Lung (tissue), 12 donors: ENCODE data around the gene IL27RA. TPM values are rescaled to one million over a fixed set of nuclear protein-coding genes. Genes with fewer than 3 reads are reported as not detected.

Experiments used
- ATAC-seq: fragments of 200-7000 bp; cut with Tn5 transposase; one replicate; pipeline ENCODE4 v1.9.1; 2020; ENCODE audit warnings: moderate number of reproducible peaks; ENCODE audit not compliant: insufficient read depth, low FRiP score
- DNase-seq, 3 donors: peaks; one replicate each; pipeline ENCODE4 v3.0.0-alpha.2; 2013 to 2017
- H3K27ac ChIP-seq, 2 donors: one replicate each; pipeline ENCODE4 v1.5.1; 2013; ENCODE audit warnings: mild to moderate bottlenecking in 2 of 2, moderate library complexity in 2 of 2, control low read depth in 1 of 2, inconsistent platforms in 1 of 2, low read depth in 1 of 2, low read length in 1 of 2
- H3K27me3 ChIP-seq, 3 donors: one replicate each; pipeline ENCODE4 v1.5.1; 2013; ENCODE audit warnings: low read length in 2 of 3; ENCODE audit not compliant: control insufficient read depth in 3 of 3, insufficient read depth in 3 of 3
- H3K36me3 ChIP-seq, 4 donors: one replicate each; pipeline ENCODE4 v1.5.1; 2013; ENCODE audit warnings: low read length in 4 of 4, mild to moderate bottlenecking in 1 of 4, moderate library complexity in 1 of 4; ENCODE audit not compliant: control insufficient read depth in 4 of 4, insufficient read depth in 4 of 4
- H3K4me1 ChIP-seq, 5 donors: one replicate each; pipeline ENCODE4 v1.5.1; 2013; ENCODE audit warnings: low read length in 5 of 5, mild to moderate bottlenecking in 2 of 5, moderate library complexity in 1 of 5; ENCODE audit not compliant: control insufficient read depth in 5 of 5, insufficient read depth in 5 of 5
- H3K4me3 ChIP-seq: one replicate; pipeline ENCODE4 v1.5.1; 2013; ENCODE audit warnings: mild to moderate bottlenecking, control low read depth, moderate library complexity
- H3K9ac ChIP-seq, 2 donors: one replicate each; pipeline ENCODE4 v1.5.1; 2013; ENCODE audit warnings: low read length in 2 of 2, control low read depth in 1 of 2; ENCODE audit not compliant: insufficient read depth in 1 of 2
- H3K9me3 ChIP-seq, 4 donors: one replicate each; pipeline ENCODE4 v1.5.1; 2013; ENCODE audit warnings: low read length in 3 of 4, mild to moderate bottlenecking in 1 of 4, moderate library complexity in 1 of 4; ENCODE audit not compliant: control insufficient read depth in 4 of 4, insufficient read depth in 3 of 4
- WGBS, 2 donors: extraction: QIAGEN DNeasy Blood & Tissue Kit; methylation state at CpG; one replicate each; pipeline ENCODE4 v1.1.7; 2013; 5-methylcytosine and 5-hydroxymethylcytosine counted together
- polyA plus RNA-seq, 2 donors: library from polyadenylated mRNA; stranded (reverse); fragments of 200-250 nt; gene quantifications; one replicate each; pipeline ENCODE4 v1.2.1, GENCODE V29; 2013
- total RNA-seq, 2 donors: library from RNA; depleted of rRNA in 1 of 2; stranded (reverse); fragments of >200 nt in 1 of 2; gene quantifications; one replicate each; pipeline ENCODE4 v1.2.1, GENCODE V29; 2014 to 2021
- TF ChIP-seq, protein P1 (sequence below): IDR thresholded peaks from 2 replicates; pipeline ENCODE4 v1.5.1; 2012; ENCODE audit warnings: mild to moderate bottlenecking; ENCODE audit errors: control extremely low read depth, extremely low read depth
- donor health status: control.
- donor health status: control.
- donor health status: Bipolar disorder and iron deficiency.
- donor health status: healthy.
- donor health status: DM: yes; HTN: yes; CAD: no.

Gene IL27RA
- total and polyA plus RNA-seq, 4 donors = 7.0 to 22.7 (median 15.0) TPM

- 27 to 74% methylated on average over 2 of the region's 2 CpGs for WGBS, 2 donors
- DNase-seq = peak in 2 of 3 donors; percentile 16 to 38
- Histone ChIP-seq H3K4me1 (peaks cover 0 to 26% (median 6%) of the 10 kb centered on the region in 5 donors), H3K27ac (peak overlapping the region in 1 of 2 donors; percentile 39), H3K9me3 (no peaks in the 10 kb centered on the region), H3K36me3 (no peaks in the 10 kb centered on the region), H3K4me3 (no peak overlapping the region), H3K9ac (no peak overlapping the region), H3K27me3 (no peaks in the 10 kb centered on the region)
- TF ChIP-seq, protein P1, sequence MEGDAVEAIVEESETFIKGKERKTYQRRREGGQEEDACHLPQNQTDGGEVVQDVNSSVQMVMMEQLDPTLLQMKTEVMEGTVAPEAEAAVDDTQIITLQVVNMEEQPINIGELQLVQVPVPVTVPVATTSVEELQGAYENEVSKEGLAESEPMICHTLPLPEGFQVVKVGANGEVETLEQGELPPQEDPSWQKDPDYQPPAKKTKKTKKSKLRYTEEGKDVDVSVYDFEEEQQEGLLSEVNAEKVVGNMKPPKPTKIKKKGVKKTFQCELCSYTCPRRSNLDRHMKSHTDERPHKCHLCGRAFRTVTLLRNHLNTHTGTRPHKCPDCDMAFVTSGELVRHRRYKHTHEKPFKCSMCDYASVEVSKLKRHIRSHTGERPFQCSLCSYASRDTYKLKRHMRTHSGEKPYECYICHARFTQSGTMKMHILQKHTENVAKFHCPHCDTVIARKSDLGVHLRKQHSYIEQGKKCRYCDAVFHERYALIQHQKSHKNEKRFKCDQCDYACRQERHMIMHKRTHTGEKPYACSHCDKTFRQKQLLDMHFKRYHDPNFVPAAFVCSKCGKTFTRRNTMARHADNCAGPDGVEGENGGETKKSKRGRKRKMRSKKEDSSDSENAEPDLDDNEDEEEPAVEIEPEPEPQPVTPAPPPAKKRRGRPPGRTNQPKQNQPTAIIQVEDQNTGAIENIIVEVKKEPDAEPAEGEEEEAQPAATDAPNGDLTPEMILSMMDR = no peak
- no peak for ATAC-seq
Observed at GRCh38 chr19:14078411-14078810, 46.8 kb downstream of the IL27RA start.

GRCh38 chr19:14080887-14081796 is 49.6 kb downstream of the IL27RA start:
- no peaks in the 10 kb centered on the region for H3K36me3 ChIP-seq
- H3K9me3 ChIP-seq = no peaks in the 10 kb centered on the region
- H3K27ac ChIP-seq = peak overlapping the region; percentile 90 to 97
- 0 to 1% methylated on average over 50 of the region's 50 CpGs for WGBS, 2 donors
- H3K9ac ChIP-seq = peak overlapping the region; percentile 33 to 85
- H3K4me1 ChIP-seq = peaks cover 0 to 9% (median 6%) of the 10 kb centered on the region in 5 donors
- H3K27me3 ChIP-seq = no peaks in the 10 kb centered on the region
- H3K4me3 ChIP-seq = peak overlapping the region; percentile 69
- ATAC-seq = peak; percentile 92
- DNase-seq = peak; percentile 99 to 100 (median 100)
- TF ChIP-seq, protein P1 = no peak

DNA sequence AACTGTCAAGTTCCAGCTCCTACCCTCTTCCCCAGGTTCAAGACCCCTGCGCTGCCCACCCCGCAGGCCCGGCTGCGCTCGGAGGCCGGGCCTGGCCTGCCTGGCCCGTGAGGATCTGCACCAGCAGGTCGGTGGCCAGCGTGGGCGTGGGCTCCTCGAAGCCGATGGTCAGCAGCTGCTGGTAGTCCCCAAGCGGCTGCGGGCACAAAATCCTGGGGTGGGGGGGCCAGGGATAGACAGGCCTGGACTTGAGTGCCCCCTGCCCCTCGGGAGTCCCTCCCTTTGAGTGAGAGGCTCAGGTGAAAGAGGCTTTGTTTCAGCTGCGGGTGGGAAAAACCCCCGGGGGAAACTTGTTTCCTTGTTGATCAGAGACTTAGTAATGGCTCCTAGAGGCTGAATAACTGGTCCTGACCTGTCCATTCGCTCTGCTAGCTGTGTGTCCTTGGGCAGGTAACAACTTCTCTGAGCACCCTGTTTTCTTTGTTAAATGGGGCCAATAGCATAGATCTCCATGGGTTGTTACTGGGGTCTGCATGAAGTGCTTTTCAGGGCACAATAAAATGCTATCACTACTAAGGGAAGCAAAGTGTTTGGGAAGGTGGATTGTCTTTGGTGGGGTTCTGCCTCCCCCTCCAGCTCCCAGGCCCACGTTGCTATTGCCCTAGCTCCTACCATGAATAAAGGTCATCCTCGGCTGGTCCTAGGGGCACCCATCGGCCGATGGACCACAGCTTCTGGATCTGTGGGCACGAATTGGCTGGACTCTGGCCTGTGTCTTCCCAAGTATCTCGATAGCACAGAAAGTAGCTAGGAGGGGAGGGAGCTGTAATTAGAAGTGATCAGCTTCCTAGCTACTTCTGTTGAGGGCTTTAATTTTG is 50.5 kb downstream of the IL27RA start:
- no peaks in the 10 kb centered on the region for H3K27me3 ChIP-seq
- peak overlapping the region; percentile 69 for H3K4me3 ChIP-seq
- H3K27ac ChIP-seq = peak overlapping the region; percentile 89 to 97
- 22 to 27% methylated on average over 24 of the region's 24 CpGs for WGBS, 2 donors
- DNase-seq = peak in 1 of 3 donors; percentile 42
- no peaks in the 10 kb centered on the region for H3K9me3 ChIP-seq
- H3K4me1 ChIP-seq = peaks cover 0 to 9% (median 6%) of the 10 kb centered on the region in 5 donors
- TF ChIP-seq, protein P1 = no peak
- peaks cover 0 to 2% (median 0%) of the 10 kb centered on the region in 4 donors for H3K36me3 ChIP-seq
- ATAC-seq = peak; percentile 28
- peak overlapping the region; percentile 63 to 75 for H3K9ac ChIP-seq
